Activated naive CD4-positive, alpha-beta T cell (primary cell): Measurements from ENCODE around the gene TRRAP.
"Not testable (repeated sequence)": the region's sequence is repeated elsewhere in the genome, so short reads cannot be mapped to it uniquely, and the experiment has no call there.

Source experiments
- DNase-seq, 4 experiments: peaks; one replicate each; lab custom pipeline; 2025; lab: John Stamatoyannopoulos, UW

Gene TRRAP

DNA sequence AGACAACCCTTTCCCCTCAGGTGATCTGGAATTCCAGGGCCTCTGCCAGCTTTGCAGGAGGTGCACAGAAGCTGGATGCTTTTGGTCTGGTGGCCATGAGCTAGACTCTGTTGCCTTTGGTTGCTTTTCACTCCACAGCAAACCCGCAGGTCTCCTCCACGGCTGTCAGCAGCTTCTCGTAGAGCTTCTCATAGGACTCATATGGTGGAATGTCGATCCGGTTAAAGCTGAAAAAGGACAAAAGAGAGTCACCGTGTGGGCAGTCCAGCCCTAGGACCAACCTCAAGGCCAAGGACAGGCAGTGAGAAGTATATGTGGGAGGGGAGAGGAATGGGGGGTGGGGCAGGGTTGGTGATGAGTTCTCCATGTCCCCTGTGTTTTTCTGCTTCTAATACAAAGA, 152.1 kb downstream of the TRRAP start:
- DNase-seq: no peak

DNA sequence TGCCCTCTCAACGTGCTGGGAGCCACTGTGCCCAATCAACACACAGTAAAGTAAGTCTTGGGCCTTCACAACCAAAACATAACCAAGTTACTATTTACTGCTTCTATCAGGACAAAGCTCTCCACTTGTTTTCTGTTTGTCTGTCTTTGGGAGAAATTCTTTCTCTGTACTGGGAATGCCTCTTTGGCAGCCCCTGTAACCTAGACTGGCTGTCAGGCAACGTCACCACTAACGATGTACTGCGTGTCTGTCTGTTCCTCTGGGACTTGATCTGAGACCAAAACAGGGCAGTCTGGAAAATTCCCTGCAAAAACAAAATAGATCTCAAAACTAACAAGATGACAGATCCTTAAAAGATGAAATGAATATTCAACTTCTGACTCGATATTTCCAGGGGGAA, 152.6 kb downstream of the TRRAP start:
- DNase-seq: no peak

DNA sequence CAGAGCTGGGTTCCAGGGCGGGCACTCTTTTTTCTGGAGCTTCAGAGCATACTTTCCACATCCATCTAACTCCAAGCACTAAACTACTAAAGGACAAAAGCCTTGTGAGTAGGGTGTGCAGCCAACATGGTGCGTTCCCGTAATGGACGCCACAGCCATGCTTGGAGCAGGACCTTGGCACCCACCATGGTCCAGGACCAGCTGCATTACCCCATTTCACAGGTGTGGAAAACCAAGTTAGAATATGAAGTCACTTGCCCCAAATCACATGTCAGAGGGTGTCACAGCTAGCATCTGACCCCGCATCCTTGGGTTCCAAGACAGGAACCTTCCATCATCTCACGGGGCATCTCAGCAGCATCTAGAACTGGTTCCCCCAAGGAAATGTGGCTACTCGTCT, 153.2 kb downstream of the TRRAP start:
- no peak for DNase-seq

DNA sequence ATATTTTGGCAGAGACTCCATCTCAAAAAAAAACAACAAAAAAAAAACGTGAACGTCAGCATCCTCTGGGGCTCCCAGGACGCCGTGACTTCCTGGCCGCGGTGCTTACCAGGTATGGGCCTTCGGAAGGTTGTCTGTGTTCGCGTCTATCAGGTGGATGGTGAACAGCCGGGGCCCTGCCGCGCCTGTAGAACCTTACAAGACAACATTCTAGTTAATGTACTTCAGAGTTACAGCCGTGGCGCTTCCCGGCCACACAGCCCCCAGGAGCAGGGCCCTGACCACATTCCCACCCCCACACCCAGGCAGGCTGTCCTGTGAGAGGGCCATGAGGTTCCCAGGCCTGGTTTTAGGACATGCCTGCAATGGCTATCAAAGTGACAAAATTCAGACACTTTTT, 154.6 kb downstream of the TRRAP start:
- DNase-seq: no peak

DNA sequence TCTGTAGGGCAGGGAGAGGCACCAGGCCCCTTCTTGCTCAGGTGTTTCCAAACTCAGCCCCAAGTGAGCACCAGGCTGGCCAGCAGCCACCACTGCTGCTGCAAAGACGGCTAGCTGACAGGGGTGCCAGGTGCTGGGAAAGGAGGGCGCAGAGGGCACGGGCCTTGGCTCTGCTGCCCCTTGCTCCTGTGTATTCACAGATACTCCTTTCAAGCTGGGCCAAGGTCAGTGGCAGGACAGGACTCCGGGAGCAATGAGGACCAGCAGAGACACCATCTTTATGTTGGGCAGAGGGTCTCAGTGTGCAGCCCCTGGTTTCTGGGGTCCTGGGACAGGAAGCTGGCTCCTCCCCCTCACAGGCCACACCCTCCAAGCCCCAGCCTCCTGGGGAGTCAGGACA, 155.4 kb downstream of the TRRAP start:
- DNase-seq: no peak

DNA sequence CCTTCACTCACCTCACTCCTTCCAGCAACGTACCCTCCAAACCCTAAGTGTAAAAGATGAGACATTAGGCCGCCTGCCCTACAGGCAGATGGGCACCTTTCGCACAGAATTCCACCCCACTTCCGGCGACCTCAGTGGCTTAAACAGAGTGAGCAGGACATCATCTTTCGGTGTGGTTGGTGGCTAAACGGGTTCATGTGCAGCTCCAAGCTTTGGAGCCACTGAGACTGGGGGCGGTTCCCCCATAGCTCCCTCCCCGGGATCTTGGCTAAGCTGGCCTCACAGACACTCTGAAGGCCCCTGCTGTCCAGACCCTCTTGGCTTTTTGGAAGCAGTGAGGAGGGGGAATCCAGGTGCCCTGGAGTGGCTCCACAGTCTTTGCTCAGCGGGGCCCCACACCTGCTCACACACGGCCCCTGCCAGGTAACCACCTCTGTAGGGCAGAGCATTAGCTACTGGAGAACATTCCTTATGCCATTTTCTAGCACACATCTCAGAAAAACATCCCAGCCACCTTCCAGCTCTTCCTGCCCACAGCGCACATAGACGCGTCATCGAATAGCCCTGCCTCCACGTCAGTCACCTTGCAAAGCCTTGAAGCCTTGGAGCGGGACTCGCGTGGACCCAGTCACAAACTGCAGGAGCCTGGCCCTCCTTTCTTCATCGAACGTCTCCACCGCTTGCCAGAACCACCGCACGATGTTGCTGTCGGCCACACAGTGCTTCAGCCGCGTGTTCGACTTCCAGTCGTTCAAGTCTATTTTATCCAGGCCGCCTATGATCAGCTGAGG, 156.8 kb downstream of the TRRAP start:
- no peak for DNase-seq

DNA sequence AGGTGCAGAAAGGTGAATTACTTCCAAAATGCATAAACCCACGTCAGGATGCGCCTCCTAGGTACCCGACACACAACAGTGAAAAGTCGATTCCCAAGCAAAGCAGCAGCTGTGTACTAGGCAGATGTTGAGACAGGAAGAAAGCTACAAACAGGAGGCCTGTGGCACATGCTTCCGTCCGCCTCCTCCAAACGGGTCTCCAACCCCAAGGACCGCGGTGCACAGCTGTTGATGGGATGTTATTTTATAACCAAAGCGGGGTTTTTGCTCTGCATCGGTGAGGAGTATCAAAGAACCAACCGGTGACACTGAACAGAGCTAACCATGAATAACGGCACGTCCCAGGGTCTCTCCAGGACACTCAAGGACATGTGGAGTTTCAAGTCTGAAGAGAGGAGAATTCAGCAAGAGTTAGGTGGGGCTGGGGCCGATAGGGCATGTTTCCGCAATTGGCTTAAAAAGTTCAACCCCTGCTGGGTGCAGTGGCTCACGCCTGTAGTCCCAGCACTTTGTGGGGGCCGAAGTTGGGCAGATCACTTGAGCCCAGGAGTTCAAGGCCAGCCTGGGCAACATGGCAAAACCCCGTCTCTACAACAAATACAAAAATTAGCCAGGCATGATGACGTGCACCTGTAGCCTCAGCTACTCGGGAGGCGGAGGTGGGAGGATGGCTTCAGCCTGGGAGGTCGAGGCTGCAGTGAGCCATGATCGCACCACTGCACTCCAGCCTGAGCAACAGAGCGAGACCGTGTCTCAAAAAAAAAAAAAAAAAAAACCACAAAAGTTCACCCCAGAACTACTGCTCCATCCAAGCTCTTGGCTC, 157.6 kb downstream of the TRRAP start:
- DNase-seq: no peak

DNA sequence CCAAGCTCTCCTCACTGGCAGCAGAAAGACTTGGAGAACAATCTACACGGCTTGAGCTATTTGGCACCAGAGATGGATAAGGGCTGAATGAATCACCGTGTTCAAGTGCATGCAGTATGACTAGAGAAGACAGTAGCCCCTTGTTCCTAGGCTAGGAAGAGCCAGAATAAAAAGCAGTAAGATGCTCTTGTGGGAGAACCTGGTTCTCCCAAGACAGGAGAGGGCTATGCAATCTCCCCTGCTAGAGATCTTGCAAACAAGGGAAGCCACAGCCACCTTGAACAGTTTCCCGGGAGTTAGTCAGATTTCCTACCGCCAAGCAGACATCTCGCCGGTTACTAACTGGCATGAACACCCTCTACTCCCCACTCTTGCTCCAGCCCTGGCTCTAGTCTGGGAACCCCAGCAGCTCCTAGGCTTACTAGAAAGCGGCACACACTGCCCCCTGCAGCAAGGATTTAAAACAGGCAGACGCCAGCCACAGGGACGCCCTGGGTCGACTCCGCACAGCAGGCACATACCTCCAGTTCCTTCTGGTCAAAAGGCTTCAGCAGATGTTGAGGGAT, 158.3 kb downstream of the TRRAP start:
- no peak for DNase-seq

DNA sequence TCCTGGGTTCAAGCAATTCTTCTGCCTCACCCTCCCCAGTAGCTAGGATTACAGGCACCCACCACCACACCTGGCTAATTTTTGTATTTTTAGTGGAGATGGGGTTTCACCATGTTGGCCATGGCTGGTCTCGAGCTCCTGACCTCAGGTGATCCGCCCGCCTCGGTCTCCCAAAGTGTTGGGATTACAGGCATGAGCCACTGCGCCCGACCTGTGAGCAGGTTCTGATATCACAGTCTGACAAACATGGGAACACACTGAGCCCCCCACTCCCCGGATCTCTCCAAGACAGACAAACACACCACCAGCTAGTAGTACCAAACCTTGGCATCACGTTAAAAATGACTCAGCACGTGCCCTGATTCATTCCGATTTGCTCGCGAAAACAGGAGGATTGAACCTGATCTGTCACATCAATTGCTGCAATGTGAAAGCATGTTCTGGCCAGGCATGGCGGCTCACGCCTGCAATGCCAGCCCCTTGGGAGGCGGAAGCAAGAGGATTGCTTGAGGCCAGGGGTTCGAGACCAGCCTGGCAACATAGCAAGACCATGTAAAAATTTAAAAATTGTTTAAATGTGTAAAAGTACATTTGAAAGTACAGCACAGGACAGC, 159.1 kb downstream of the TRRAP start:
- no peak for DNase-seq

DNA sequence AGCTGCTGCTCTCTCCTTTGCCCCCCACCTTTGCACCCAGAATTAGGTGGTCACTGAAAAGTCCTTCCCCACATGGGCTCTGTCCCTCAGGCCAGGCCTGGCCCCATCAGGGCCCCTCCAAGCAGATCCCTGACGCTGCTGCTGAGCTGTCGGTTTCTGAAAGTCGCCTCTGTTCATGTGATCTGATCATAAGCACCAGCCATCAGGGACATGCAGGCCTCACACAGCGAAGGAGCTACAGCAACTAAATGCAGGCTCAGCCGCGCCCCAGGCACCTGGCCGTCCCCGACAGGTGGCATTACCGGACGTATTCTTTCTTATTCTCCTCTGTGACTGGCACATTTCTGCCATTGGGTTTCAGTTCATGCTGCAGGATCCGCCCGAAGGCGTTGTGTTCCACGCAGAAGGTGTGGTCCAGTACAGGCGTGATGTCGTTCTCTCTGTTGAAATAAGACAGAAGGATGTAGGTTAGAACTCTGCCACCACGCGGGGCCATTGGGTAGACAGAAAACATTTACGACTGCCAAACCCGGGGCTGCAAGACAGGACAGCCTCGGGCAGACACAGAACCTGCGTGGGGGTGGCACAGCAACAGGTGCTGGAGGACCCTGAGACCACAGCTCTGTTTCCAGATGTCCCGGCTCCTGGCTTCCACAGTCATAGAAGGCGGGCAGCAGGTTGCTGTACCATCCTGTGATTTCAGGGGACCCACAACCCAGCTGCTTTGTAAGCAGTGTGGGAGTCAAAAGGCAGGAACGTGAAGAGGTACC, 159.9 kb downstream of the TRRAP start:
- DNase-seq: no peak

DNA sequence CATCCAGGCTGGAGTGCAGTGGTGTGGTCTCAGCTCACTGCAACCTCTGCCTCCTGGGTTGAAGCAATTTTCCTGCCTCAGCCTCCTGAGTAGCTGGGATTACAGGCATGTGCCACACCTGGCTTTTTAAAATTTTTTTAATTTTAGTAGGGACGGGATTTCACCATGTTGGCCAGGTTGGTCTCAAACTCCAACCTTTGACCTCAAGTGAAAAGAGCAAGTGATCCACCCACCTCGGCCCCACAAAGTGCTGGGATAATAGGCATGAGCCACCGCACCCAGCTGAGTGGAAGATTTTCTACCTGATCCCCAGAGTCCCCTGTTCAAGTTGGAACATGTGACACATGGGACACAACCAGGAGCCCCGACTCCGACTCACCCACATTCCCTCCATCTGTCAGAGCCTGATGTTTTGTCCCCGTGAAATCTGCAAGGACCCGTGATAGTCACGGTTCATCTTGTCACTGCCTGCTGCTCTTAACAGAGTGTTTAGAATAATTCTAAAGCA, 161.1 kb downstream of the TRRAP start:
- no peak for DNase-seq

DNA sequence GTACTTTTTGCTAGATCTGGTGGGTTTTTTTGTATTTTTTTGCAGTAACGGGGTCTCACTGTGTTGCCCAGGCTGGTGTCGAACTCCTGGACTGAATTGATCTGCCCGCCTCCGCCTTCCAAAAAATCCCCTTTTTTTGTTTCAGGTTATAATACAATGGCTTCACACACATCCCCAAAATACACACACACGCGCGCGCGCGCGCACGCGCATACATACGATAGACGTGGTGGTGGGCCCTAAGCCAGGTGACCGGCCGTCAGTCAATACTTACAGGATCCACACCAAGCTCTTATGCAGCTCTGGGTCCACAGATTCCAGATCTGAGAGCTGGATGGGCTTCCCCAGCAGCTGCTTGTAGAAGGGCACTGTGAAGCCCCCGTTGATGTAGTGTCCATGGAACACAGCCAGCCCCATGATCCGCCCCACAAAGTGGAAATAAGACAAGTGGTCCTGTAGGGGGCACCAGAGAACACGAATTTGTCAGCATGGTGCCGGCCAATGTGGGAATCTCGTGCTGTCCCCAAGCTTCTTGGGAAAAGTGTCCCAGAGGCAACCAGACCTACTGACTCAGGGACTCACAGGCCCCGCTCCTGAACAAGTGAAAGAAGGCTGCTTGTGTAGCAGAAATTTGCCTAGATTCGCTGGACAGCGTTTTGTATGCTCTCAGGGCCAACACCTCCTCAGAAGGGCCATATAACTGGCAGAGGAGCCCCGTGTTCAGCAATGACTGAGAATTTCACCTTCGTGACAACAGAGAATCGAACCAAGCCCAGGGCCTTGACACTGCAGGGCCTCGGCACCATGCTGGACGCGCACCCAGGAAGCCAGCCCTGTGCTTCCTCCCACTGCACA, 162.0 kb downstream of the TRRAP start:
- DNase-seq: peak in 3 of 4 experiments; percentile 17 to 25 (median 21)

DNA sequence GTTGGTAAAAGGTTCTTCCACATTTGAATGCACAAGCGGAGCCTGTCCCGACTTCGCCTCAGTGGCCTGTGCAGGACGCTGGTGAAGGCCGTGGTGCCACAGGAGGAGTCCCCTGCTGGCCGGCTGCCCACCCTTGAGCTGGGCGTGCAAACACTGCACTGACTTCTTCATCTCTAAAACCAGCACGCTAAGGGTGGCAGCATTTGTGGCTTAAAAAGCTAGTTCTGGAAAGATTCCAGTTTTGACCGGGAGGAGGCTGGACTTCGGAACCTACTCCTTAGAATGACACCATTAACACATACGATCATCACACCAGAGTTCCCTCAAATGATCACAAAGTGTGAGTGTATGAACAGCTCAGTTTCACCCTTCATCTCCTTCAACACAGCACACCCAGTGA, 163.2 kb downstream of the TRRAP start:
- DNase-seq: no peak

DNA sequence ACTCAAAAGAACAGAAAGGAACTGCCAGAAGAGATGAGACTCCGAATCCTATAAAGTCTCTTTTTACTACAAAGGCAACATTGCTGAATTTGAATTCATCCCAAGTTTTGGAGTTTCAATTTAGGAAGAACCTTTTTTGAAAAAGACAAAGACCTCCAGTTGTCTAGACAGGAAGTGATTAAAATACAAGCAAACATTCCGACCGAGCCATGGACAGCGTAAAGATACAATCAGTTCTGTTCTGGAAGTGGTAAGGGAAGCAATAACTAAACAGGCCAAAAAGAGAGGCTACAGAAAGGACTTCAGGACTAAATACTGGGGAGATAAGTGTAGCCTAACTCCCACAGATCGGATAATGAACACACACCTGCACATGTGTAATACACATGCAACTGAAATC, 164.6 kb downstream of the TRRAP start:
- no peak for DNase-seq

DNA sequence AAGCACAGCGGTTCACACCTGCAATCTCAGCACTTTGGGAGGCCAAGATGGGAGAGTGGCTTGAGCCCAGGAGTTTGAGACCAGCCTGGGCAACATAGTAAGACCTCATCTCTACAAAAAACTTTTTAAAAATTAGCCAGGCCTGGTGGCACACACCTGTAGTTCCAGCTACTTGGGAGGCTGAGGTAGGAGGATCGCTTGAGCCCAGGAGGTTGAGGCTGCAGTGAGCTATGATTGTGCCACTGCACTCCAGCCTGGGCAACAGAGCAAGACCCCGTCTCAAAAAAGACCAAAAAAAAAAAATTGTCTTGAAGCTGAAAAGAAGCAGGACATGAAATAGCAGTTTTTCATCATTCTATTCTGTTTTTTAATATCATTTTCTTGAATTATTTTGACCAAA, 166.5 kb downstream of the TRRAP start:
- not testable (repeated sequence) for DNase-seq

DNA sequence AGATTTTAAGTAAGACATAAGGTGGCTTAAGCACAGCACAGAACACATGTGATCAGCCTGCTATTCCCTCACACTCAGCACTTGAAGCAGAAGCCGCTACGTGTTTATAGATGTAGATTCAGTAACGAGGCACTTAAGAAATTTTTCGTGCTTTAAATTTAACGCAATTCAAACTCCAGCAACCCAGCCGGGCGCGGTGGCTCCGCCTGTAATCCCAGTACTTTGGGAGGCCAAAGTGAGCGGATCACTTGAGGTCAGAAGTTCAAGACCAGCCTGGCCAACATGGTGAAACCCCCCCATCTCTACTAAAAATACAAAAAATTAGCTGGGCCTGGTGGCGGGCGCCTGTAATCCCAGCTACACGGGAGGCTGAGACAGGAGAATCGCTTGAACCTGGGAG, 167.9 kb downstream of the TRRAP start:
- not testable (repeated sequence) for DNase-seq

DNA sequence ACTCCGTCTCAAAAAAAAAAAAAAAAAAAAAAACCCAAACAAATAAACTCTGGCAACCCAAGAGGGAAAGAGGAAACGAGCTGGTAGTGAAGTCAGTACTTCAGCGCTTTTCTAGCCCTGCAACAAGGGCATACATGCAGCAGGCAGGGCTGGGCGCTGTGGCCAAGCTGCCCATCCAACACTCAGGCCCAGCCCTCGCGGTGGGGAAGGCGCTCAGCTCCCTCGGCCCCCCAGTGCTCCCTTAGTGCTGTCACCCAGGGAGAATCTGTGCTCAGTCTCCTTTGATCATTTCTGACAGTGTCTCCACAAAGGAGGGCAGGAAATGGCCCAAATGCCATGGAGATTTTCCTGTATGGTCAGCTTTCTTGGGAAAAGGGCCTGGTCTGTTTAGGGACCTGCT, 168.4 kb downstream of the TRRAP start:
- no peak for DNase-seq

DNA sequence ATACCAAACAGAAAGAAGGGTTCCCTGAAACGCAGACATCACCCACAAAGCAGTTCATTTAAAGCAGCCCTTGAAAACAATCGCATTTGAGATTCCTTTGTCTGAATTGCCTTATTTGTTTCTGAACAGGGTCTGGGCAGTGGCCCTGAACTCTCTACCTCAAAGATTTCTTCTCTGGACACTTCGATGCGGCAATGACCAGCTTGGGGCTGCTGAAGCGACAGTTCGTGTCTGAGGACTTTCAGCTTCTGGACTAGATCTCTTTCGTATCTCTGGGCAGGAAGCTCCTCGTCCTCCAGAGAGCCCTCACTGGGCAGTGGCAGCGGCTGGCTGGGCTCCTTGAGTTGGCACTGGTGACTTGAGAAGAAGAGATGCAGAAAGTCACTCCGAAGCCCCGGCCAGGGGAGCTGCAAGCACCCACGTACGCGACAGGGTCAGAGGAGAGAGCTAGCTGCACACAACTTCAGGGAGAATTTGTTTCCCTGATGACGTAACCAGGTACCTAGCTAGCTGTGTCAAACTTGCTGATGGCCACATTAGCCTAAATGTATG, 169.3 kb downstream of the TRRAP start:
- no peak for DNase-seq

DNA sequence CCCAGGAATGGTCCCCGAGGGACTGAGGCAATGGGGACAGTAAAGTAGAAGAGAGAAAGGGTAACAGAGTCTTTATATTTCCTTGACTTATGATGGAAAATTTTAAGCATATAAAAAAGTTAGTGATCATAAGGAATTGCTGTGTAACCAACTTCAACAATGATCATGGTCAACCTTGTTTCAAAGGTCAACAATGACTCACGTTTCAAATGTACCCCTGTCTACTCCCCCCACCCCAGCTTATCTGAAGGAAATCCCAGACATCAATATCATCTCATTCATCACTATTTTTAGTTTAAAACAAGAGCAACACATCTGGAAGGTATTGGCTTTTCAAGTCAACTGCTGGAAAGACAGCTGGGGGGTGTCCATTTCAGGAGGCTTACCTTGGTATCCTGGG, 172.6 kb downstream of the TRRAP start:
- no peak for DNase-seq

DNA sequence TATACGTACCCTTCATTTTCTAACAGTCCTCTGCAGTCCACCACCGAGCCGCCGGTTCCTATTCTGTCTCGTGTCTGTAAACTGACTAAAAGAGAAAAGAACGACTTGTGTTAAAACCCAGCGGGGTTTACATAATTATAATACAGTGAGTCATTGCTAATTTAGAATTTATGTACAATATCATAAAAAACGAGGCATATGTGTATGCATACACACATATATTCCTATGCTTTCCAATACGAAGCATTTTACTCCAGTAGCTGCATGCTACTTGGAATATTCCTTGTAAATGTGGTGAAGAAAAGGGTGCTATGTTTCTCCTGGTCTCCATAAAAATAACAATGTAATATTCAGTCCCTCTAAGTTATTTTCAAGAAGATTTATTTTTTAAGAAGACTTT, 176.4 kb downstream of the TRRAP start:
- no peak for DNase-seq
